ENCODE results near the gene BCL2L15. TPM values are rescaled to one million over a fixed set of nuclear protein-coding genes. Genes with fewer than 3 reads are reported as not detected.

The BCL2L15 gene
- 1.6 TPM for total RNA-seq

DNA sequence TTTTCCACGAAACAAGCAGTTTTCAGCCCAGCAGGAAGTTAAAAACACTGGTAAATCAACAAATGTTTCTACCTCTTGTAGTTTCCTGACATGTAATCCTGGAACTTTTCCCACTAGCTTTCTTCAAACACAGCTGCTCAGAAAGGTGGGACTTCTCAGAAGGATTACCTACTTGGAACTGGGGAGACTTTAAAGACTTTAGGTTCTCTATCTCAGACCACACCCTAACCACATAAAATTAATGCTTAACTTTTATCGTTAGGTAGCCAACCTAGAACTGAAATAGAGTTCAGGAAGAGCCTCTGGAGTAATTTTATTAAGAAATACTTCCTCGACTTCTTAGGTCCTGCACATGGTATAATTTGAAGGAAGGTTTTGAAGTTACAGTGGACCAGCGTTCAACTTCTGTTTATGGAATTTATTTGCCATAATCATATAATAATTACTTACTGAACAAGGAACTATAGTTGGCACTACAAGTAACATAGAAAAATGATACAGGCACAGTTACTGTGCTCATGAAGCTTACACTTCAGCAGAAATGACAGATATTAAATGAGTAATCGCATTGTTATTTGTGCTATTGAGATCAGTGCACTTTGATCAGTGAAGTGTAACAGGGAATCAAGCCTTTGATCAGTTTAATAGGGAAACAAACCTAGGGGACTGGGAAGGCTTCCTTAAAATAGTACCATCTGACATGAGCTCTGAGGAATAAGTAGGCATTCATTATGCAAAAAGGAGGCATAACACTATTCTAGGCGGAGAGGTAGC is at the start of gene BCL2L15:
TSS of gene BCL2L15 (minus strand) at position 180 of the 774 bp plus-strand sequence. CDS start 206 bp downstream, outside the sequence.
- Histone ChIP-seq H3K4me3 (ENCODE audit: low read length) (no peak within 1 kb of the TSS), H3K4me1 (ENCODE audit: insufficient read depth, low read length) (peaks cover 19% of the 10 kb centered on the region), H3K27me3 (ENCODE audit: insufficient read depth, low read length) (no peaks in the 10 kb centered on the region), H3K9me3 (ENCODE audit: low read depth, low read length) (no peaks in the 10 kb centered on the region)

DNA sequence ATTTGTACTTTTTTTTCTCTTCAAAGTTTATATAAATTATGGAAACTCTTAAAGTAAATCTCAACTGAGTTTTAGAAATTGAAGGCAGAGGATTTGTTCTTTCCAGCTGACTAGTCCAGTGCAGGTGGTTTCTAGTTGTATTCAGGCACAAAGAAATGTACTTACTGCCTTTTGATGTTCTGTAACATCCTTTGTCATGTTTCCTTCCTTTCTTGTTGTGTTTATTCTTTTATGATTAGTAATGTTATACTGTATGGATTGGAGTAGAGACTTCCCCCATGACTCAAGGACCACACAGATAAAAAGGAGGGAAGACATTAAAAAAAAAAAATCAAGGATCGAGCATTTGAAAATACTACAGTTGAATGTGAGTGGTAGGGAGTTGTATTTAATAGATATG is 49.8 kb upstream of the BCL2L15 start:
- Histone ChIP-seq H3K4me1 (ENCODE audit: insufficient read depth, low read length) (peaks cover 87% of the 10 kb centered on the region), H3K4me3 (ENCODE audit: low read length) (no peak overlapping the region), H3K9me3 (ENCODE audit: low read depth, low read length) (no peaks in the 10 kb centered on the region), H3K27me3 (ENCODE audit: insufficient read depth, low read length) (no peaks in the 10 kb centered on the region)

DNA sequence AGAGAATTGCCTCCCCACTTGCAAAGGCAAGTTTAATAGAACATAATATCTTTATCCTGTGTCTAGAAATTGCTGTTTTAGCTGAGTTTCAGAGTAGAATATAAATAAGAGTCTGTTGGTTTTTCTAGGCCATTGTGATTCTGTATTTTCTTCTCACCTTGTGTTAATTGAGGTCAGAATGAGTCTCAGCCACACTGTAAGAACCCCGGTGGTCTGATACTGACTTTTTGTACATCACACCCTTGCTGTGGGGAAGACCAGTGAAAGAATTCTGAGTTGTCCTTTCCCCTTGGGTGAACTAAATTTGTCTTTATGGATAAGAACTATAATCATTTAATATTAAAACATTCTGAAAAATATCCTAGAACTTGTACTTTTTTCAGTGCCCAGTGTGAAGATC is 48.6 kb upstream of the BCL2L15 start:
- Histone ChIP-seq H3K4me1 (ENCODE audit: insufficient read depth, low read length) (peaks cover 92% of the 10 kb centered on the region), H3K27me3 (ENCODE audit: insufficient read depth, low read length) (no peaks in the 10 kb centered on the region), H3K9me3 (ENCODE audit: low read depth, low read length) (no peaks in the 10 kb centered on the region), H3K4me3 (ENCODE audit: low read length) (no peak overlapping the region)

DNA sequence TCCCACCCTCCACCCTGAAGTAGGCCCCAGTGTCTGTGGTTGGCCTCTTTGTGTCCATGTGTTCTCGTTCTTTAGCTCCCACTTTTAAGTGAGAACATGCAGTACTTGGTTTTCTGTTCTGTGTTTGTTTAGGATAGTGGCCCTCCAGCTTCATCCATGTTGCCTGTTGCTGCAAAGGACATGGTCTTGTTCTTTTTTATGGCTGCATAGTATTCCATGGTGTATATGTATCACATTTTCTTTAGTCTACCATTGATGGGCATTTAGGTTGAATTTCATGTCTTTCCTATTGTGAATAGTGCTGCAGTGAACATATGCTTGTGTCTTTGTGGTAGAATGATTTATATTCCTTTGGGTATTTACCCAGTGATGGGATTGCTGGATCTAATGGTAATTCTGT is 47.8 kb upstream of the BCL2L15 start:
- peaks cover 89% of the 10 kb centered on the region for H3K4me1 ChIP-seq (ENCODE audit: insufficient read depth, low read length)
- no peaks in the 10 kb centered on the region for H3K27me3 ChIP-seq (ENCODE audit: insufficient read depth, low read length)
- H3K9me3 ChIP-seq (ENCODE audit: low read depth, low read length), result no peaks in the 10 kb centered on the region
- H3K4me3 ChIP-seq (ENCODE audit: low read length), result no peak overlapping the region

DNA sequence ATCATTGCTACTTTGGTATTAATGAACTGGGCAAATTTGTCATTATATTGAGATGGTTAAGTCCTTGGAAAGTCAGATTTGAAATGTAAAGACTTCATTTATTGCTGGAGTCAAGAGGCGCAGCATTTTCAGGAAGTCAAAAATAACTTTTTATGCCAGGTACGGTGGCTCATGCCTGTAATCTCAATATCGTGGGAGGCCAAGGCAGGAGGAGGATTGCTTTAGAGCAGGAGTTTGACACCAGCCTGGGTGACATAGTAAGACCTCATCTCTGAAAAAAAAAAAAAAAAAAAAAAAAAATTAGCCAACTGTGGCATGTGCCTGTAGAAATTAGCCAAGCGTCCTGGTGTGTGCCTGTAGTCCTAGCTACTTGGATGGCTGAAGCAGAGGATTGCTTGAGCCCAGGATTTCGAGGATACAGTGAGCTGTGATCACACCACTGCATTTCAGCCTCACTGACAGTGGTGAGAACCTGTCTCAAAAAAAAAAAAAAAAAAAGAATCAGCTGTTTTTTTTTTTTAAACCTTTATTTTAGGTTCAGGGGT is 47.2 kb upstream of the BCL2L15 start:
- H3K4me1 ChIP-seq (ENCODE audit: insufficient read depth, low read length), result peaks cover 83% of the 10 kb centered on the region
- H3K4me3 ChIP-seq (ENCODE audit: low read length), result no peak overlapping the region
- H3K9me3 ChIP-seq (ENCODE audit: low read depth, low read length), result no peaks in the 10 kb centered on the region
- H3K27me3 ChIP-seq (ENCODE audit: insufficient read depth, low read length), result no peaks in the 10 kb centered on the region

GRCh38 chr1:113934006-113934405 is 46.6 kb upstream of the BCL2L15 start:
- H3K4me3 ChIP-seq (ENCODE audit: low read length), result no peak overlapping the region
- peaks cover 77% of the 10 kb centered on the region for H3K4me1 ChIP-seq (ENCODE audit: insufficient read depth, low read length)
- H3K27me3 ChIP-seq (ENCODE audit: insufficient read depth, low read length), result no peaks in the 10 kb centered on the region
- H3K9me3 ChIP-seq (ENCODE audit: low read depth, low read length), result no peaks in the 10 kb centered on the region

DNA sequence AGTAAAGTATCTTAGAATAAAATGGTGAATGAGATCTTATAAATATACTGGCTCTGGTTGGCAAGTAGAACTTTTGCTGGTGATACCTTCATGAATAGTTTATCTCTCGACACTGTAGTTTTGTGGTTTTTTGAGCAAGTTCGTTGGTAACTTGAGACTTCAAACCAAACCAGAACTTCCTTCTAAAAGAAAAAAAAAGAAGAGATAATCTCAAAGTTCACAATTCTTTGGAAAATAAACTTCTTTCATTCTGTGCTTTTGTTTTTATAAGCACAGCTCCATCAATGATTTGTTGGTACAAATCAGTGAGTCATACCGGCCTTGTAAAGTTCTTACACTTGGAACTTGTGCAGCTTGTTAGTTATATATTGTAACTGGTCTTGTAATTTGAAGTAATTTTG is 44.1 kb upstream of the BCL2L15 start:
- Histone ChIP-seq H3K9me3 (ENCODE audit: low read depth, low read length) (no peaks in the 10 kb centered on the region), H3K27me3 (ENCODE audit: insufficient read depth, low read length) (no peaks in the 10 kb centered on the region), H3K4me3 (ENCODE audit: low read length) (peak overlapping the region; percentile 89), H3K4me1 (ENCODE audit: insufficient read depth, low read length) (peaks cover 66% of the 10 kb centered on the region)

DNA sequence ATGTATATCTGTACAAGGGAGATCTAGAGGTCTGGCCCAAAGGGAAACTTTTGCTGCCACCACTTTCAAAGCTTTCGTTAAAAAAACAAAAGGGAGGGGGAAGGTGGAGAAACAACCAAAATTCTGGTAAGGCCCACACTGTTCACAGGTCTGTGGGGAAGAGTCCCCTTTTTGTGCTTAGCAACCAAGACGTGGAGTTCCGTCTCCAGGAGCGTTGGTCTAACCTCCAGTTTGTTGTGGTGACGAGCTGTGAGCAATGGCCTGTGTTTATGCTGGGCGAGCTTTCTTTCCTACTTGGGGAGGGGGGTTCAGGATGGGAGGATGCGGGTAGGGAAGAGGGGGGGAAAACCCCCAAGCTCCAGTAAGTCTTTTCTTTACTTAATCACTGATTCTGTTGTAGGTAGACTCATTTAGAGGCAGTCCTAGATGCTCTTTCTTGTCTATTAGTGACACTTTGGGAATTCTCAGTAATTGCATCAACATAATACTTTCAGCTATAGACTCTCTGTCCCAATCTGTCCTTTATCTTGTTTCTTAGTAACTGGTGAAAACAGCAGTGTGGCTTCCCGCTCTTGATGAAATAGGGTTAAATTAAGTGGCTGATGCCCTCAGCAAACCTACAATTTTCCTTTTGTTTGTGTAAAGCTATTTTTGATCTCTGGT is 43.2 kb upstream of the BCL2L15 start:
- Histone ChIP-seq H3K9me3 (ENCODE audit: low read depth, low read length) (no peaks in the 10 kb centered on the region), H3K4me1 (ENCODE audit: insufficient read depth, low read length) (peaks cover 59% of the 10 kb centered on the region), H3K4me3 (ENCODE audit: low read length) (peak overlapping the region; percentile 89), H3K27me3 (ENCODE audit: insufficient read depth, low read length) (no peaks in the 10 kb centered on the region)

DNA sequence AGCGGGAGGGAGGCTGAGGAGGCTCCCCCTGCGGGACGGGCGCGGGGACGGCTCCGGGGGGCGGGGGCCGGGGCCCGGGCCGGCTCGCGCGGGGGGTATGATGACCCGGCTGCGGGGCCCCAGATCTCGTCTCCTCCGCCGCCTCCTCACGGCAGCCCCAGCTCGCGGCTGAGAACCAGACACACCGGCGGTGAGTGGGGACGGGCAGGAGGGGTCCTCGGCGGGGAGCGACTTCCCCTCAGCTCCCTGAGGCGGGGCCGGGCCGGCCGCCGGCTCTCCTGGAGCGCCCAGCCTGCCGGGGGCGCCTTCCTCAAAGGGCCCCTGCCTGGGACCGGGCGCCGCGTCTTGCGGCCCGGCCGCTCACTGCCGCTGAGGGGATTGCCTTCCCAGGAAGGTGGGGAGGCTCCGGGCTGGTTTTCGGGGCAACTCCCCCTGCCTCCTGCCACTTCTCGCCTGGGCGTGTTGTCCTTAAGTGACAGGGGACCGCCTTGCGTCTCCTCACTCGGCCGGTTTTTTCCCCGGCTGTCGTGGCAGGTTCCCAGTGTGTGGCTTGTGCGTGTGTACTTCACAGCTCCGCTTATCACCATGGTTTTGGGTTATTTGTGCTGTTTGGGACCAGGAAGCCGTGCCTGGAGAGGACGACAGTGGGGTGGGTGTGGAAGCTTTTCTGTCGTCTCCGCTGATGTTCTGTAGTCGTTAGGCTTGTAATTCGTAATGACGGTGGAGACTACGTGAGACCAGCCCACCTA is 42.5 kb upstream of the BCL2L15 start:
- Histone ChIP-seq H3K4me3 (ENCODE audit: low read length) (peak overlapping the region; percentile 89), H3K4me1 (ENCODE audit: insufficient read depth, low read length) (peaks cover 53% of the 10 kb centered on the region)

GRCh38 chr1:113928941-113929749 is 41.8 kb upstream of the BCL2L15 start, which contains the start of gene HIPK1:
Gene HIPK1, plus strand, starts transcription at chr1:113929324.
- H3K4me3 ChIP-seq (ENCODE audit: low read length), result peak within 1 kb of the TSS; percentile 89
- H3K27me3 ChIP-seq (ENCODE audit: insufficient read depth, low read length), result no peaks in the 10 kb centered on the region
- no peaks in the 10 kb centered on the region for H3K9me3 ChIP-seq (ENCODE audit: low read depth, low read length)
- peaks cover 45% of the 10 kb centered on the region for H3K4me1 ChIP-seq (ENCODE audit: insufficient read depth, low read length)

More for the DNA sequence above, 42.5 kb upstream of the BCL2L15 start:
- Histone ChIP-seq H3K27me3 (ENCODE audit: insufficient read depth, low read length) (no peaks in the 10 kb centered on the region), H3K9me3 (ENCODE audit: low read depth, low read length) (no peaks in the 10 kb centered on the region)

- Histone ChIP-seq H3K4me3 (ENCODE audit: low read length) (peak overlapping the region; percentile 89), H3K27me3 (ENCODE audit: insufficient read depth, low read length) (no peaks in the 10 kb centered on the region), H3K9me3 (ENCODE audit: low read depth, low read length) (no peaks in the 10 kb centered on the region), H3K4me1 (ENCODE audit: insufficient read depth, low read length) (peaks cover 45% of the 10 kb centered on the region)
Observed at GRCh38 chr1:113928187-113928930, 41.0 kb upstream of the BCL2L15 start.

DNA sequence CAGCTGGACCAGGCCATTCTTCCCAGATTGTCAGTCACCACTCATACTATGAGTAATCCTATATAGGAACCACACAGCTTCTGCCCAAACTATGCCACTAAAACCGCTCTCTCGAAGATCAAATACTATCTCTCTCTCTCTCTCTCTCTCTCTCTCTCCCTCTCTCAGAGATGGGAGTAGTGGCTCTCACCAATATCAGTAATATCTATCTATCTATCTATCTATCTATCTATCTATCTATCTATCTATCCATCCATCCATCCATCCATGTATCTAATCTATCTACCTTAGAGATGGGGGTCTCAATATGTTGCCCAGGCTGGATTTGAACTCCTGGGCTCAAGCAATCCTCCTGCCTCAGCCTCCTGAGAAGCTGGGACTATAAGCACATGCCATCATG is 37.1 kb upstream of the BCL2L15 start:
- no peak overlapping the region for H3K4me3 ChIP-seq (ENCODE audit: low read length)
- H3K4me1 ChIP-seq (ENCODE audit: insufficient read depth, low read length), result peaks cover 20% of the 10 kb centered on the region
- H3K27me3 ChIP-seq (ENCODE audit: insufficient read depth, low read length), result no peaks in the 10 kb centered on the region
- no peaks in the 10 kb centered on the region for H3K9me3 ChIP-seq (ENCODE audit: low read depth, low read length)

DNA sequence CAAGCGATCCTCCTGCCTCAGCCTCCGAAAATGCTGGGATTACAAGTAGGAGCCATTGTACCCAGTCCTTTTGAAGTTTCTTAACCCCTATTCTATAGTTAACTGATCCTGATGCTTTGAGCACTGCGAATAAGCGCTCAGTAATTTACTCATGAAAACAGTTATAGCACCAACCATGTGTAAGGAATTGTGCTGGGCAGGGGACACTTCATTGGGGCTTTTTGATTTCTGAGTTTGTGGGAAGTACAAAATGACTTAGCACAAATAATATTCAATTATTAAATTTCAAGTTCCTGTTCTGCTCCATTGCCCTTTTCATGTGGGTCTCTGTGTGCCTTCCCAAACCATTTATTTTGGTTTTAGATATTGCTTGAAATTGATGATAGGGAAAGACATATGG is 35.6 kb upstream of the BCL2L15 start:
- Histone ChIP-seq H3K4me1 (ENCODE audit: insufficient read depth, low read length) (peaks cover 10% of the 10 kb centered on the region), H3K9me3 (ENCODE audit: low read depth, low read length) (no peaks in the 10 kb centered on the region), H3K27me3 (ENCODE audit: insufficient read depth, low read length) (no peaks in the 10 kb centered on the region), H3K4me3 (ENCODE audit: low read length) (no peak overlapping the region)

GRCh38 chr1:113918243-113918642 is 30.9 kb upstream of the BCL2L15 start:
- H3K27me3 ChIP-seq (ENCODE audit: insufficient read depth, low read length), result no peaks in the 10 kb centered on the region
- no peaks in the 10 kb centered on the region for H3K4me1 ChIP-seq (ENCODE audit: insufficient read depth, low read length)
- H3K9me3 ChIP-seq (ENCODE audit: low read depth, low read length), result no peaks in the 10 kb centered on the region
- no peak overlapping the region for H3K4me3 ChIP-seq (ENCODE audit: low read length)
